Subcutaneous adipose tissue (tissue), 4 donors: ENCODE data around the gene VENTX. TPM values are rescaled to one million over a fixed set of nuclear protein-coding genes. Genes with fewer than 3 reads are reported as not detected.

Source experiments
- total RNA-seq, 4 donors: library from RNA; depleted of rRNA; stranded (reverse); fragments of >200 nt; gene quantifications; one replicate each; pipeline ENCODE4 v1.1.0, GENCODE V29; 2016
- TF ChIP-seq, protein P1 (sequence below): fragments of 450-650 bp; IDR thresholded peaks from one replicate; pipeline ENCODE4 v1.5.1; 2016; ENCODE audit warnings: low read depth, mild to moderate bottlenecking, control low read depth, antibody characterized with exemption, moderate library complexity

Gene VENTX
- total RNA-seq, 4 donors from 2014 or later: 1.3 to 3.6 (median 2.9) TPM

DNA sequence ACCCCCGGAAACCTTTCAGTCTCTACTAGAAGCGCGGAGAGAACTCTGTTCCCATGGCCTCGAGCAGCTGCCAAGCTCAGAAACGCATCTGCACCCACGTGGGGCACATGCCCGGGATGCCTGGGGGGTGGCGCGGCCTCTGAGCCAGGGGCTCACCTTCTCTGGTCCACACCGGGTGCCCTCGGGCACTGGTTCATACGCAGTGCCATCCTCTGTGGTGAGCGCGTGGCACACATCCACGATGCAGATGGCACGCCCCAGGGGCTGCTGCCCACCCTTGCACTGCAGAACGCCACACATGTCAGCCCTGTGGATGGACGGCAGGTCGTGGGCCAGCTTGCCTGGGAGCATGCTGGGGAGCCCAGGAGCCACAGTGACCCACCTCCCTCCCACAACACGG is 32.5 kb downstream of the VENTX start:
- TF ChIP-seq, protein P1, sequence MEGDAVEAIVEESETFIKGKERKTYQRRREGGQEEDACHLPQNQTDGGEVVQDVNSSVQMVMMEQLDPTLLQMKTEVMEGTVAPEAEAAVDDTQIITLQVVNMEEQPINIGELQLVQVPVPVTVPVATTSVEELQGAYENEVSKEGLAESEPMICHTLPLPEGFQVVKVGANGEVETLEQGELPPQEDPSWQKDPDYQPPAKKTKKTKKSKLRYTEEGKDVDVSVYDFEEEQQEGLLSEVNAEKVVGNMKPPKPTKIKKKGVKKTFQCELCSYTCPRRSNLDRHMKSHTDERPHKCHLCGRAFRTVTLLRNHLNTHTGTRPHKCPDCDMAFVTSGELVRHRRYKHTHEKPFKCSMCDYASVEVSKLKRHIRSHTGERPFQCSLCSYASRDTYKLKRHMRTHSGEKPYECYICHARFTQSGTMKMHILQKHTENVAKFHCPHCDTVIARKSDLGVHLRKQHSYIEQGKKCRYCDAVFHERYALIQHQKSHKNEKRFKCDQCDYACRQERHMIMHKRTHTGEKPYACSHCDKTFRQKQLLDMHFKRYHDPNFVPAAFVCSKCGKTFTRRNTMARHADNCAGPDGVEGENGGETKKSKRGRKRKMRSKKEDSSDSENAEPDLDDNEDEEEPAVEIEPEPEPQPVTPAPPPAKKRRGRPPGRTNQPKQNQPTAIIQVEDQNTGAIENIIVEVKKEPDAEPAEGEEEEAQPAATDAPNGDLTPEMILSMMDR: no peak

DNA sequence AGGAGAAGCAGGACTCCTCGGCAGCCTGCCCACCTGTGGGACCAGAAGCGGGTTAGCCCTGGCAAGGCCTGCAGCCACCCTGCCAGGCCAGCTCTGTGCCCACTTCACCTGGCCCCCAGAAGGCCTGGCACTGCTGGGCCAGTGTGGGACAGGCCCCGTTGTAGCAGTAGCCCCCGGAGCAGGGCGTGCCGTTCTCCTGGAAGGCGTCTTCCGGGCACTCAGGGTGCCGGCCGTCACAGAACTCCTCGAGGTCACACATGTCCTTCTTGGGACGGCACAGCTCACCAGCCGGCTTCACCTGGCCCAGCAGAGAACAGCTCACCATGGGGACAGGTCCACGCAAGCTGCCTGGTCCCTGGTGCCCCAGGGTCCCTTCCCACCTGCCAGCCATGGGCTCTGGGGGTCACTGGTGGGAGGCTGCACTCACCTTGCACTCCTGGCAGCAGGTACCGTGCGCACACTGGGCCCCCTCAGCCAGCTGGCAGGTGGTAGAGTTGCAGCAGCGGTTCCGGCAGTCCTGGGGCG is 33.2 kb downstream of the VENTX start:
- TF ChIP-seq, protein P1: no peak

DNA sequence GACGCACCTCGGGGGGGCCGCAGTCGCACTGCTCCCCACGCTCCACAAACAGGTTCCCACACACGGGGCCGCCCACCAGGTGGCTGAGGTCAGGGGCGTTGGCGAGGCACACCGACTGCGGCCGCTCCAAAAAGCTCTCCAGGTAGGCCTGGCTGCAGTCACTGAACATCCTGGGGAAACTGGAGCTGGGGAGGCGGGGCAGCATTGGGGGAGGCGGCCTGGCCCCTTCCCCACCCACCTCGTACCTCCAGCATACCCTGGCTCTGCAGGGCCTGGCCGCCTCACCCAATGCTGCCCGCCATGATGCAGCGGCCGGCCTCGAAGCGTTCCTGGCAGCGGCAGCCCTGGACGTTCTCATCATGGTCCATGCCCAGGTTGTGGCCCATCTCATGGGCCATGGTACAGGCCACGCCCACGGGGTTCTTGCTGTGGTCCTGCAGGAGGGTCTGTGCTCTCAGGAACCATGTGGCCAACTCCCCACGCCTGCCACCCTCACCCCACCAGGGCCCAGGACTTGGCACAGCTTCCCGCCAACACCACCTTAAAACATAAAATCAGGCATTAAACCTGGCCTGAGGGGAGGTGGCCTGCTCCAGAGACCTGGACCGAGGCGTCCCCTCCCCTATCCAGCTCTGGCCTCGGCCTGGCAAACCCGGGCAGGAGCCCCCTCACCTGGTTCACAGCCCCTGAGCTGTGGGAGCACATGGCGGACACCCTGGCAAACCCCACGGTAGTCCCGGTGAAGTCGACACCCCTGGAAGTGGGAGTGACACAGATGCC is 34.1 kb downstream of the VENTX start:
- TF ChIP-seq, protein P1: no peak

DNA sequence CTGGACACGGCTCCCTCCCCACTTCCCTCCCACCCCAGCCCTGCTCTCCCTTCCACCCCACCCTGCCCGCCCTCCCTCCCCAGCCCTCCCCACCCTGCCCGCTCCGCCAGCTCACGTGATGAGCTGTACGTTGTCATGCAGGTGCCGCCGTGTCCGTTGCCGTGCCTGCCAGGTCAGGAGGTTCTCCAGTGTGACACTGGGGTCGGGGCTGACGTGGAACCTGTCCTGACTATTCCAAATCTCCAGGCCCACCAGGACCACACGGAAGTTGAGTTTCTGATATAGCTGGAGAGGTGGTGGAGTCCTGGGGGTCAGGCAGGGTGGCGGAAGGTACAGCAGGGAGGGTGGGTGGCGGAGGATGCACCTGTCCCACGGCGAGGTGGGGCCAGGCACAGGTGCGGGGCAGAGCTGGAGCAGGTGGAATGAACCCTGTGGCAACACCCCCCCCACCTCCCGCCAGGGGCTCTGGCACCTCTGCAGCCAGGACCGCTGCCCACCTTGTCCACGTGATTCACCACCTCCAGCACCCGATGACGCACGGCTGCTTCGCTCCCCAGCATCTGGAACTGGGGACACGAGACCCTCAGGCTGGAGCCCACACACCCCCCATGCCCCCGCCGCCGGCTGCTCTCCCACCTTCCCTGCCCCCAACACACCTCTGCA is 34.8 kb downstream of the VENTX start:
- TF ChIP-seq, protein P1: no peak

DNA sequence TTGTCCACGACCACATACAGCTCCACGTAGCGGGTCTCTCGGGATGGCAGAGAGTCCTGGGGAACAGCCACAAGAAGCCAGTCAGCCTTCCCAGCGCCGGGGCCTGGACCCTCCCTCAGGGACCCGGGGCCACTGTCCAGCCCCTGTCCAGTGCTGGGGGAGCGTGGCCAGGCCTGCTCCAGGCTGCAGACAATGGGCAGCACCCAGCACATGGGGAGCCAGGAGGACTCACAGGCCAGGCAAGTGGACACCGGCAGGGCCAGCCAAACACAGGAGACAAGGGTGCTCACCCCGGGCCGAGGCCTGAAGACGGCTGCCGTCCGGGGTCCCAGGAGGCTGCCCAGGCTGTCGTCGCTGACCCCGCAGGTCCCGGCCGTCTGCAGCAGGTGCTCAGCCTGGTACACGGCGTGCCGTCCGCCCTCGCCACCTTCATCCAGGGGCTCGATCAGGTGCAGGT is 35.3 kb downstream of the VENTX start:
- TF ChIP-seq, protein P1: no peak

DNA sequence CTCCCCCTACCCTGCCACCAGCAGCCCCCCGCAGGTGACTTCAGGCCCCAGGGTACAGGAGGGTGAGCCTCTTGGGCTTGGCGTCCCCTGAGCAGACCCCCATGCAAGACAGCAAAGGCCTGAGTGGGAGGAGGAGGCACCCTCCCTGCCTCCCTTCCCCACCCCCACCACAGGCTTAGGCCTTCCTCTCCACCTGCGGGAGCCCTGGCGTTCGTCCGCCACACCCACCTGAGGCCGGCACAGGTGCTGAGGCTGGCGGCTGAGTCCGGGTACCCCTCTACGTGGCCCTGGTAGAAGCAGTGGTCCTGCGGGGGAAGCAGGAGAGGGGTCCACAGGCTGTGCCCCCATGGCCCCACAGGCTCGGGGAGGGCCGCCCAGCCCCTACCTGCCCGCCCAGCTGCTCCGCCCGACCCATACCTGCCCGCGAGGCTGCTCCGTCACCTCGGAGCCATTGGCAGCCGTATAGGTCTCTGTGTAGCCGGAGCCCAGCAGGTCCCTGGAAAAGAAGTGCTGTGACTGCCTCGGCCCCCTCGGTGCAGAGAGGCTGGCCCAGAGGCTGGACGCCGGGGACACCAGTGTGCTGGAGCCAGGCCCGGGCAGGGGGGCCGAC is 36.0 kb downstream of the VENTX start:
- TF ChIP-seq, protein P1: no peak
